Germinal center (tissue), 1 donor: ENCODE measurements around the gene PITPNM3.
"Not testable (repeated sequence)": the region's sequence is repeated elsewhere in the genome, so short reads cannot be mapped to it uniquely, and the experiment has no call there.

Source experiments
- DNase-seq: peaks from one replicate; pipeline ENCODE4 v3.0.0; 2012; ENCODE audit warnings: mixed read lengths, low spot score

PITPNM3 gene

GRCh38 chr17:6556121-6557039 lies at the start of gene PITPNM3:
Gene PITPNM3, minus strand, starts transcription at chr17:6556555. Its CDS starts 149 bp downstream, at chr17:6556406.
- DNase-seq, result no peak

GRCh38 chr17:6605142-6605541 lies 48.8 kb upstream of the PITPNM3 start:
- DNase-seq, result no peak

- no peak for DNase-seq
These were observed 47.5 kb upstream of the PITPNM3 start for GRCh38 chr17:6603744-6604325.

- DNase-seq, result no peak
These were observed 45.8 kb upstream of the PITPNM3 start for GRCh38 chr17:6602141-6602540.

- DNase-seq, result peak; percentile 30
These were observed 43.0 kb upstream of the PITPNM3 start for GRCh38 chr17:6599364-6599763.

GRCh38 chr17:6597727-6598126 lies 41.4 kb upstream of the PITPNM3 start:
- DNase-seq, result no peak

- no peak for DNase-seq
These were observed 40.6 kb upstream of the PITPNM3 start for GRCh38 chr17:6596941-6597340.

GRCh38 chr17:6596511-6596910 lies 40.2 kb upstream of the PITPNM3 start:
- no peak for DNase-seq

- DNase-seq, result no peak
These were observed 39.7 kb upstream of the PITPNM3 start for GRCh38 chr17:6596081-6596480.

- DNase-seq, result not testable (repeated sequence)
These were observed 37.0 kb upstream of the PITPNM3 start for GRCh38 chr17:6593371-6593770.

GRCh38 chr17:6592173-6592572 lies 35.8 kb upstream of the PITPNM3 start:
- DNase-seq, result no peak

- no peak for DNase-seq
These were observed 35.3 kb upstream of the PITPNM3 start for GRCh38 chr17:6591599-6592158.

- DNase-seq, result no peak
These were observed 33.1 kb upstream of the PITPNM3 start for GRCh38 chr17:6589266-6589946.

GRCh38 chr17:6588165-6588564 lies 31.8 kb upstream of the PITPNM3 start:
- DNase-seq, result no peak

GRCh38 chr17:6587310-6587709 lies 31.0 kb upstream of the PITPNM3 start:
- no peak for DNase-seq

- DNase-seq, result no peak
These were observed 27.1 kb upstream of the PITPNM3 start for GRCh38 chr17:6583411-6583810.

- no peak for DNase-seq
These were observed 24.3 kb upstream of the PITPNM3 start for GRCh38 chr17:6580625-6581024.

GRCh38 chr17:6578491-6578890 lies 22.1 kb upstream of the PITPNM3 start:
- no peak for DNase-seq

- DNase-seq, result no peak
These were observed 21.4 kb upstream of the PITPNM3 start for GRCh38 chr17:6577686-6578263.

GRCh38 chr17:6576038-6576785 lies 19.9 kb upstream of the PITPNM3 start:
- no peak for DNase-seq

GRCh38 chr17:6575596-6575988 lies 19.2 kb upstream of the PITPNM3 start:
- no peak for DNase-seq
